Iris pigment epithelial cell (primary cell): Measurements from ENCODE around the gene SUPT4H1.

Experiments used
- DNase-seq: peaks from one replicate; pipeline ENCODE4 v3.0.0-alpha.2; 2011; ENCODE audit warnings: low read depth

The SUPT4H1 gene

DNA sequence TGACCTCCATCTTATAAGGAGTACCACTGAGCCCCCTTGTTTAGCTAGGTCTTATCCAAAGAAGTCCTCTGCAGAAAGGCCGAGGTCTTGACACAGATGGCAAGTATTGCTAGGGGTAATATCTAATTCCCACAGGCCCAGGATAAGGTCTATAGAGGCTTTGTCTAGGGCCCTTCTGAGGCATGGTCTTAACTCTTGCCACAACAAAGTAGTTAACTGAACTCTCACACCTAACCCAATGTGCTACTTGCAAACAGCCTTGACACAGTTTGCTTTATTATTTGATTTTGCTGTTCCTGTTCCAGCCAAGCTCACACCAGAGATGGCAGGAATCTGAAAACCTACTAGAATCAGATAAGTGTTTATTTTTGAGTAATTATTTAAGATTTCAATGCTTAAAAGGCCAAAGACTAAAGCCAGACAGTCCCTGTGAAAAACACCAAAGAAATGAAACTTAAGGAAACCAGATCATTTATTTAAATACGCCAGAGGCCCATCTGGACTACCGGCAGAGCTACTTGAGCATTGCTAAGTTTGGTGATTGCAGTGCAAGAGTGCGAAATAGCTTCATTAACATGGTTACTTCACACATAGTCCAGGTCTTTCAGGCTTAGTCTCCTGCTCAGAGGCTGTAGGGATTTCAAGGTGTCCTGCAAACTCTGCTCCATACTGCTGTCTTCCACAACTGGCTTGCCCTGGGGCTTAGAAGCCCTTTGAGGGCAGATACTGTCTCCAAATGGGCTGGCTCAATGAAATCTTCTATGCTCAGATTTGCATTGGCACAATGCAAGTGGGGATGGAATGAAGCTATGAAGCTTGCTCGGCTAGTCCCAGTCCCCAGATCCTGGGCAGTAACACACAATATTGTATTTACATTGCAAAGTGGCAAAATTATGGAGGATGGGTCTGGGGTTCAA is 28.5 kb upstream of the SUPT4H1 start:
- DNase-seq: no peak

DNA sequence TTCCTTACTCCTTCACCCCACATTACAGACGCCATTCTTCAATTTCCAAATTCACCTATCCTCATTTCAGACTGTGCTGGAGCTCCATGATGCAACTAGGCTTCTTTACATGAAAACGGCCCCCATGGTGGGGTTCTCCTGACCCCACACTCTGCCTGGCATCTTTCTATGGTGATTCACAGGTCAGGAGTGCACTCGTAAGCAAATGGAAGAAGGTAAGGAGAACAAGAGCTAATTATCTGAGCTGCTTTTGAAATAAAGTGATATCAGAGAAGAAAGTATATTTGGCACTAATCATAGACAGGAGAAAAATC is 27.5 kb upstream of the SUPT4H1 start:
- DNase-seq: no peak

- DNase-seq: no peak
Measured at GRCh38 chr17:58378733-58379510, 26.9 kb upstream of the SUPT4H1 start.

DNA sequence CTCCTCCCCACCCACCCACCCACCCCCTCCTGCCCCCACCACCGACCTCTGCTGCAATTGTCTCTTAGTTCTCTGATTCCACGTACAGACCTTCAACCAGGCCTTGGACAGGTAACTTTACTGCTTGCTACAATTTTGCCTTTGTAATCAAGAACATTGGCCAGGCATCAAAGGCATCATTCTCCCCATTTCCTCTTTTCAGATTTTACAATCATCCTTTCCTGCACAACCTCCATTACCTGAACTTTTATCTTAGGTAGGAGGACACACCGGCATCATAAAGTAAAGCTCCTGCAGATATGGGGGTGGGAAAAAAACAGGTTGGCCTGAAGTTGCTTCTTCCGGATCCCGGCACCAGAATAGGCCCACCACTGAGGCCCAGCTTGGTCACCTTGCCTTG is 25.7 kb upstream of the SUPT4H1 start:
- DNase-seq: no peak

GRCh38 chr17:58377093-58377601 is 25.1 kb upstream of the SUPT4H1 start:
- DNase-seq: no peak

- DNase-seq: no peak
Measured at GRCh38 chr17:58376472-58377000, 24.5 kb upstream of the SUPT4H1 start.

DNA sequence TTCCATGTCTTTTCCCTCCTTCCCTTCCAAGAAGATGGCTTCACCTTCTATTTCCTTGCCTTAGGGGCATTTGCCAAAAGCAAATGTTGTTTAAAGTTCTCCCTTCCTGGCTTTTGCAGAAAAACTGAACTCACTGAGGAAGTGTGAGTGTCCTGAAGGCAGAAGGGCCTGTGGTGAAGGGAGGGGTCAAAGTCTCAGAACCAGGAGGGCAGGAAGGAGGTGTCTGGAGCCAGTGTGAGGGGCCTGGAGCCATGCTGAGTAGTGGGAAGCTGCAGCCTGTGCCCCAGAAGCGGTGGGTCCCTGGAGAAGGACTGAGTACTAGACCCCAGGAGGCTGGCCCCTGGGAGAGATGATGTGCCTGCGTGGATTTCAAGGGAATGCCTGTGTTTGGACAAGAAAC is 23.8 kb upstream of the SUPT4H1 start:
- DNase-seq: no peak

- no peak for DNase-seq
Measured at GRCh38 chr17:58375256-58375655, 23.3 kb upstream of the SUPT4H1 start.

DNA sequence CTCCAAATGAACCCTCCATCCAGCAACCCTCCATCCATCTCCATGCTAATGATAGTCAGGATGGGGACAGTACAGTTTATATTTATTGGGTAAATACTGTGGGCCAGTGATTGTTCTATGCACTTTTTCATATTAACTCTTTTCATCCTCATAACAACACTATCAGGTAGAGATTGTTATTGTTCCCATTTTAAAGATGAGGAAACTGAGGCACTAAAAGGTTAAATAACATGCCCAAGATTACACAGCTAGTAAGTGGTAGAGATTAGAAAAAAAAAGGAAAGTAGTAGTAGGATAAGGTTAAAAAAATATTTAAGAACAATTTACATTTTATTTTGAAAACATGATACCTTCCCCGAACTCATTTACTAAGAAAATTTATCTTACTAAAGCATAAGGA is 21.9 kb upstream of the SUPT4H1 start:
- DNase-seq: no peak

DNA sequence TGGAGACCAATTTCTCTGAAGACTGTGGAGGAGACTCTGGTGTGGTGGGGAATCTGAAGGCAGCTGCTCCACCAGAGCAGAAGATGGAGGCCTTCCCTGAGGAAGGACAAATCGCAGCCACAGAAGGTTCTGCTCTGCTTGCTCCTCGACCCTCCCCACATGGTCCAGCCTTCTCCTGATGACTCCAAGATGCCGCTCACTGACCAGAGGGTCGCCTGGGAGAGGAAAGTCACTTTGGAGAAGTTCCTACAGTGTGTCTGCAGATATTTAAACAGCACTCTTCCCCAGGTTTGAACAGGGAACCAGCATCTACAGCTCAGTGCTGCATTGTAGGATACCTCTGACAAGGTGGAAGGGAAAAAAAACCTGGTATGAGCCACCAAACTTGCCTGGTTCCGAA is 21.0 kb upstream of the SUPT4H1 start:
- no peak for DNase-seq

DNA sequence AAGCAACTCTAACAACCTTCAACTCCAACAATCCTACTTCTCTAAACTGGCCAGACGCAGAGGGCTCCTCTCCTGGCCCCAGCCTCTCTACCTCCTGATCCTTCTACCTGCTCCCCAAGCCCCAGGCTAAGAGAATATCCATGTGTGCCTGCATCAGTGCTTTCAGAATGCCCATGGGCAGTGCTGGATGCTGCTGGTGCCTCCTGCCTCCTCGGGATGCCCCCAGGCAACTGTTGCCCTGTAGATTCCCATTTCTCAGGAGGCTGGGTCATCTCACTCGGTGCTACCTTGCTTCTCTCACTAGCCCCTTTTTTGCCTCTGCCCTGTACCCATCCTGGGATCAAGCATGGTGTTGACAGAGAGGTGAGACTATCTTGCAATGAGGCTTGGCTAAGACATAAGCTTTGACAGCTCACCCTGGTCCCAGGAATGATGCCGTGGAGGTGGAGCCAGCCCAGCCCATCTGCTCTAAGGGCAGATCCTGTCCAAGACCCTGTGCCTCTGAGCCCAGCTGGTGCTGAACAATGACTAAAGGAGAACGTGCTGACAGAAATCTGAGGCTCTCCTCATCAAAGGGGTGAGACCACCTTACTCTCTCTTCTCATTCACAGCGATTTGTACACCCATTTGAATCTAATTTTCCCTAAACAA is 19.4 kb upstream of the SUPT4H1 start:
- DNase-seq: no peak

- no peak for DNase-seq
Measured at GRCh38 chr17:58370716-58371115, 18.7 kb upstream of the SUPT4H1 start.

- no peak for DNase-seq
Measured at GRCh38 chr17:58370309-58370708, 18.3 kb upstream of the SUPT4H1 start.

GRCh38 chr17:58369214-58370031 is 17.4 kb upstream of the SUPT4H1 start:
- DNase-seq: no peak

DNA sequence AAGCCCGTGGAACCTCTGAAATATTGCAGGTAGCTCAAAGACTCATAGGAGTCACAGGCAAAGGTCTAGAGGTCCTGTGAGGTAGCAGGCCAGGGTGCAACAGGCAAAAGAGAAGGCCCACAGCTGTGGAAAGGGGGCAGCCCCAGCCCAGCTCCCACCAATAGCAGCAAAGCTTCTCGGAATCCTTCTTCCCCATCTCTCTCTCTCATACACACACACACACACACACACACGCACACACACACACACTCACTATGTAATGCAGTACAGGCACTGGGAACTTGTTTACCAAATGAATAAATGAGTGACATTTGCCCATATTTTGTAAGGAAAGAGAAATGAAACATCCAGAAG is 16.8 kb upstream of the SUPT4H1 start:
- DNase-seq: no peak

GRCh38 chr17:58367461-58367860 is 15.5 kb upstream of the SUPT4H1 start:
- DNase-seq: no peak

DNA sequence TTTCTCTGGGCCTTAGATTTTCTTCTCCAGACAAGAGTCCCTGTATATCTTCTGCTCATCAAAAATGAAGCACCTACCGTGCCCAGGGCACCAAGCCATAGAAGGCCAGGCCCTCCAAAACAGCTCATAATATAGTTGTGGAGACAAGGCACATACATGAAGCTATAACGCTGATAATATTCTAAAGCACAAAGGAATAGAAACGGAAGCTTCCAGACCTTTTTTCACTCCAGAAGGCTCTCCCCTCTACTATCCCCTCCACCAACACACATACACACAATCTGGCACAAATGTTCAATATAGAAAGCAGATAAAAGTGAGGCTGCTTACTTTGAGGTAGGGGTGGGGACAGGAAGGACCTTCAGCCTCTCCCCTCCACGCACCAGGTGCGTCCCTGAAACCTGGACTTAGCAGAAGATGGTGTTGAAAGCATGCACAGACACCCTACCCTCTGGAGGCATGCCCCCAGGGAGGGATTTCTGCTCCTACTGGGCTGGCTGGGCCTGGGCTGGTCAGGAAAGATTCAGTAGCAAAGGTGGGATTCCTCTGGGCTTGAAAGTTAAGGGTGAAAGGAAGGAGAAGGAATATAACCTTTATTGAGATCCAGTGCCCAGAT is 14.1 kb upstream of the SUPT4H1 start:
- no peak for DNase-seq

DNA sequence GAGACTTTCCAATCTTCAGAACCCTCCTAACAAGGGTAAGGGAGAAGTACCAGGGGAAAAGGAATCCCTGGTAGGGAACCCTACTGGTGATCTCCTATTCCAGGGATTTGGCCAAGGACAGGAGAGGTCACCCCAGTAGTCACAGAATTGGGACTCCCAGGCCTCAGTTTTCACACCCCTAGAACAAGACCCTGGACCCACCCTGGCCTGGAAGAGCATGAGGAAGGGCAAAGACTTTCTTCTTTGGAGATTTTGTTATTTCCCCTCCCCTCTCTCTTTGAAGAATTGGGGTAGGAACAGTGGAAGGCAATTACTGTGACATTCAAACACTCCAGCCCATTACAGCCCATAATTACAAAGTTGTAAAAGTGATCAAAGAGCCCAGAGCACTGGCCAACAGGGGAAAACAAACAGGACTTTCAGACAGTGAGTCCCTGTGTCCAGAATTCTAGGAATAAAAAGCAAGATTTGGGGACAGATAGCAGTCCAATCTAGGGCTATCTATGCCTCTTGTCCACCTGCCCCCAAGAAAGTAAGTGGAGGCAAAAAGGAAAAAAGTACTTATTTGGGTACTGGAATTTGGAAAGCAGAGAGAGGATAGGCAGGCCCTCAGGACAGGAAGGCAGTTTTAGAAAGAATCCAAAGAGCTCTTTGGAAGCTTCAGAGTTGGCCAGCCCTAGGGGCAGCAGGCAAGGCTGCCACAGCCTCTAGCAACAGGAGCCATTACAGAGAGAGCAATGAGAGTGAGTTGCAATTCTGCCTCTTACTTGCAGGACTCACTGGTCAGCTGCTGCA is 13.4 kb upstream of the SUPT4H1 start:
- DNase-seq: no peak

DNA sequence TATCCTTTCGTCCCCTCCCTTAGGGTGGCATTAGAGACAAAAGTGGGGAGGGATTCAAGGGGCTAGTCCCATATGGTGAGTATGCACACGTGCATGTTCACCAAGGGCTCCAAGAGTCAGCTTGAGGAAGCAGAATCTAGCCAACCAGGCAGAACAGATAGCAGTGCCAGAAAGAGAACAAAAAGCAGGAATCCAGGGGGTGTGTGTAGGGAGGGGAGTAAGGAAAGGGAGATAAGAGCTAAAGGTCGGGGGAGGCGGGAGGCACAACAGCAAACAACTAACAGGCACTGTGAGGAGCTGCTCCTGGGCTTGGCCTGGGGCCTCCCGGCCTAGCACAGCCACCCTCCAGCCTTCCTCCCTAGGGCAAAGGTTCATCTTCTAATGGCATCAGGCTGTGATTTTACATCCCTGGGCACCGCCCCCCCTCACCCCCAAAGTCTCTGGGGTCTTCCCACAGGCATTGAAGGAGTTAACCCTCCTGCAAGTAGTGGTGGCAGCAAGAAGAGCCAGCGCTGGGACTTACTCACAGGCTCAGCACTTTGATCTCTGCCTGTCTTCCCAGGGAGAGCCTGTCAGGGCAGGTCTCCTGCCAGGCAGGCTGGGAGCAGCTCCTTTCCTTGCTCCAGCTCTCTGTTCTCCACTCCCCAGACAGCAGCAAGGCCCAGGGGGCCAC is 12.4 kb upstream of the SUPT4H1 start:
- DNase-seq: no peak
